Spleen (tissue), 7 donors: ENCODE data around the gene CDH8.

Source experiments
- POLR2A ChIP-seq, 3 donors: fragments of 450-650 bp; IDR thresholded peaks; one replicate each; pipeline ENCODE4 v1.5.1; 2017; ENCODE audit warnings: antibody characterized with exemption in 3 of 3, mild to moderate bottlenecking in 1 of 3
- TF ChIP-seq, protein P1 (sequence below), 11 experiments: fragments of 200-600 bp in 7 of 11; fragments of 450-650 bp in 4 of 11; sonication (generic) in 4 of 11; IDR thresholded peaks in 8 of 11; conservative IDR thresholded peaks in 3 of 11; 1 replicate in 7 of 11; 2 replicates in 4 of 11; pipeline versions ENCODE4 v1.4.0 to v1.8.0; 2016 to 2021; ENCODE audit warnings: antibody characterized with exemption in 11 of 11, inconsistent platforms in 4 of 11, mild to moderate bottlenecking in 1 of 11
- donor health status: DM: no; HTN: no; CAD: no; lungs with moderate emphysema.
- donor health status: DM: no; HTN: no; CAD: no.
- donor health status: DM: no; HTN: no; CAD: no.

- TF ChIP-seq, protein P1, sequence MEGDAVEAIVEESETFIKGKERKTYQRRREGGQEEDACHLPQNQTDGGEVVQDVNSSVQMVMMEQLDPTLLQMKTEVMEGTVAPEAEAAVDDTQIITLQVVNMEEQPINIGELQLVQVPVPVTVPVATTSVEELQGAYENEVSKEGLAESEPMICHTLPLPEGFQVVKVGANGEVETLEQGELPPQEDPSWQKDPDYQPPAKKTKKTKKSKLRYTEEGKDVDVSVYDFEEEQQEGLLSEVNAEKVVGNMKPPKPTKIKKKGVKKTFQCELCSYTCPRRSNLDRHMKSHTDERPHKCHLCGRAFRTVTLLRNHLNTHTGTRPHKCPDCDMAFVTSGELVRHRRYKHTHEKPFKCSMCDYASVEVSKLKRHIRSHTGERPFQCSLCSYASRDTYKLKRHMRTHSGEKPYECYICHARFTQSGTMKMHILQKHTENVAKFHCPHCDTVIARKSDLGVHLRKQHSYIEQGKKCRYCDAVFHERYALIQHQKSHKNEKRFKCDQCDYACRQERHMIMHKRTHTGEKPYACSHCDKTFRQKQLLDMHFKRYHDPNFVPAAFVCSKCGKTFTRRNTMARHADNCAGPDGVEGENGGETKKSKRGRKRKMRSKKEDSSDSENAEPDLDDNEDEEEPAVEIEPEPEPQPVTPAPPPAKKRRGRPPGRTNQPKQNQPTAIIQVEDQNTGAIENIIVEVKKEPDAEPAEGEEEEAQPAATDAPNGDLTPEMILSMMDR (IDR thresholded peaks at IDR 0.05 in 8 of 11, conservative IDR thresholded peaks at IDR 0.05 in 3 of 11): no peak
- no peak for TF ChIP-seq POLR2A (IDR thresholded peaks at IDR 0.05)
Measured at GRCh38 chr16:62064173-62064572, 27.9 kb upstream of the CDH8 start.
